Activated naive CD8-positive, alpha-beta T cell treated with anti-CD3 and anti-CD28 coated beads for 36 hours (primary cell): ENCODE data around the gene UBE3D. TPM values are rescaled to one million over a fixed set of nuclear protein-coding genes. Genes with fewer than 3 reads are reported as not detected.
"Not testable (repeated sequence)": the region's sequence is repeated elsewhere in the genome, so short reads cannot be mapped to it uniquely, and the experiment has no call there.

Experiments
- DNase-seq: peaks from one replicate; pipeline ENCODE4 v3.0.0; 2021
- H3K27ac Mint-ChIP-seq: one replicate; pipeline ENCODE4 v1.8.0; 2022; ENCODE audit warnings: mild to moderate bottlenecking, moderate library complexity, mixed read lengths
- H3K27me3 Mint-ChIP-seq: one replicate; pipeline ENCODE4 v1.8.0; 2022; ENCODE audit warnings: mild to moderate bottlenecking, mixed read lengths
- H3K36me3 Mint-ChIP-seq: one replicate; pipeline ENCODE4 v1.8.0; 2021; ENCODE audit warnings: mild to moderate bottlenecking, mixed read lengths
- H3K4me1 Mint-ChIP-seq: one replicate; pipeline ENCODE4 v1.8.0; 2021; ENCODE audit warnings: mixed read lengths
- H3K4me3 Mint-ChIP-seq: one replicate; pipeline ENCODE4 v1.8.0; 2022; ENCODE audit warnings: mild to moderate bottlenecking, moderate library complexity, mixed read lengths
- H3K9me3 Mint-ChIP-seq: one replicate; pipeline ENCODE4 v1.8.0; 2022; ENCODE audit warnings: mixed read lengths
- total RNA-seq, 2 experiments: library from RNA; stranded (reverse); gene quantifications; one replicate each; pipeline ENCODE4 v1.2.3, GENCODE V29; 2021

UBE3D gene
- total RNA-seq, 2 experiments from 2014 or later, result 7.1 to 8.2 TPM

DNA sequence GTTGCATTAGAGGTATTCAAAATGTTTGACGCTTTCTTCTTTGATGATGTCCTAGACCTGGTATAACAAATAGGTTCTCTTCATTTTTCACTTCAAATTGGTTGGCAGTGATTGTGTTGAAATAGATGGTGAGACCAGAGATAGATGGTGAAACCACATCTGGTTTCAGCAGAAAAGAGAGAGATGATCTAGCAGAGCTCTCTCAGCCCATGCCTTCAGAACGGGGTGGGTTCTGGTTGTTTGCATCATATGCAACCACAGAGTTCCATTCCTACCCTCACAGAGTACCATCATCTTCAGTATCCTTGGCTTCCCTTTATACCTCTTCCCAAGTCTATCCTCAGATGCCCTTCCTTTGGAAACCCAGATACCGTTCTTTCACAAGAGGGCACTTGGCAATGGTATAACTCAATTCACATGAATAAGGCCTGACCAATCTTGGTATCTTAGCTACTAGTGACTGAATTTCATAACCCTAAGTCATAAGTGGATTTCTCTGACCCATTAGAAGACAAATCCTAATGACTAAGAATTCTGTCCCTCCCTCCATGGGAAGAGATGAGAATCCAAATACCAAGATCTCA lies 93.7 kb downstream of the UBE3D start:
- Mint-ChIP-seq H3K4me3 (no peak overlapping the region), H3K9me3 (peaks cover under 1% of the 10 kb centered on the region), H3K4me1 (no peaks in the 10 kb centered on the region), H3K36me3 (peaks cover 8% of the 10 kb centered on the region), H3K27ac (no peak overlapping the region), H3K27me3 (no peaks in the 10 kb centered on the region)
- DNase-seq, result no peak

DNA sequence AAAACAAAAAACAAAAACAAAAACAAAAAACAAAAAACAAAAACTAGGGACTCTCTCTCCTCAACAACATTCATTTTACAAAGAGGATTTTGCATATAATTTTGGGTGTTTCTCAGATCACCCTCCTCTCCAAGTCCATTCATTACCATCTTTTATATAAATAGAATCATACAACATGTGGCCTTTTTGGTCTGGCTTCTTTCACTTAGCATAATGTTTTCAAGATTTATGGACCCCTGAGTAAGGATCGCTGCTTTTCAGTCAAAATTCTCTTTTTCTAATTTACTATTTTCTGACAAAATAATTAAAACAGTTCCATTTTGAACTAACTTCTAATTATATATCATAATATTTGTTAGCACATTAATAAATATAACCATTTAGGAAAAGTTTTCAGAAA lies 94.8 kb downstream of the UBE3D start:
- Mint-ChIP-seq H3K4me3 (no peak overlapping the region), H3K27ac (no peak overlapping the region), H3K9me3 (peaks cover 2% of the 10 kb centered on the region), H3K4me1 (no peaks in the 10 kb centered on the region), H3K36me3 (peaks cover 9% of the 10 kb centered on the region), H3K27me3 (no peaks in the 10 kb centered on the region)
- DNase-seq, result no peak

DNA sequence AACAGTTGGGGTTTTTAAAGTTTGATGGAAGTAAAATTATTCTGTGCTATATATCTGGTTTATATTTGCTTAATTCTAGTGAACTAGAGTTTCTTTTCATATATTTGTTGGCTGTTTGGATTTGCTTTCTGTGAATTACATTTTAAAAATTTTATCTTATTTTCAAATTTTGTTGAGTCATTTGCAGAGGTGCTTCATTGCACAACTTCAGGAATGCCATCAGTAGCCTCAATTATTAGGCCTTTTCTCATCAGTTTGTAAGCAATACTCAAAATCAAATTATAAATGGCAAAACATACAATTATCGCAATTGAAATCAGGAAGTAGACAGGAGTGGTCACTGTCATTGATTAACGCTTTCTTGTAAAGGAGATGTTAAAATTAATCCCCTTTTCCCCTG lies 96.9 kb downstream of the UBE3D start:
- no peak for DNase-seq
- no peaks in the 10 kb centered on the region for H3K4me1 Mint-ChIP-seq
- peaks cover 2% of the 10 kb centered on the region for H3K9me3 Mint-ChIP-seq
- no peak overlapping the region for H3K4me3 Mint-ChIP-seq
- H3K27me3 Mint-ChIP-seq, result no peaks in the 10 kb centered on the region
- no peak overlapping the region for H3K27ac Mint-ChIP-seq
- H3K36me3 Mint-ChIP-seq, result peaks cover 9% of the 10 kb centered on the region

DNA sequence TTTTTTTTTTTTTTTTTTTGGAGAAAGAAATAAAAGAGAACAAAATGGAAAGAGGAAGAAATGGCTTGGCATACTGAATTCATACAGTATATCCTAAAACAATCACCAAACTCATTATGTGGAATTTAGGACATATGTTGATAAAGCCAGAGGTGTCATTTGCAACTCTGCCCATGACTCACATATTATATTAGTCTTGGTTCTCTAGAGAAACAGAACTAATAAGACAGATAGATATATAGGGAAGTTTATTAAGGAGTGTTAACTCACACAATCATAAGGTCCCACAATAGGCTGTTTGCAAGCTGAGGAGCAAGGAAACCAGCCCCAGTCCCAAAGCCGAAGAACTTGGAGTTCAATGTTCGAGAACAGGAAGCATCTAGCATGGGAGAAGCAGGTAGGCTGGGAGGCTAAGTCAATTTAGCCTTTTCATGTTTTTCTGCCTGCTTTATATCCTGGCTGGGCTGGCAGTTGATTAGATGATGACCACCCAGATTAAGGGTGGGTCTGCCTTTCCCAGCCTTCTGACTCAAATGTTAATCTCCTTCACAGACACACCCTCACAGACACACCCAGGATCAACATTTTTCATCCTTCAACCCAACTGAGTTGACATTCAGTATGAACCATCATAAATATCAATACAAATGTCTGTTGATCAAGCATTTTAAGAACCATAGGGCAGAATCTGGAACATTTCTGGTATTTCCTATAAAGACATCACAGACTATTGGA lies 102.3 kb downstream of the UBE3D start:
- DNase-seq, result no peak
- Mint-ChIP-seq H3K9me3 (peaks cover 2% of the 10 kb centered on the region), H3K27me3 (no peaks in the 10 kb centered on the region), H3K27ac (no peak overlapping the region), H3K36me3 (peaks cover 11% of the 10 kb centered on the region), H3K4me1 (no peaks in the 10 kb centered on the region), H3K4me3 (no peak overlapping the region)

DNA sequence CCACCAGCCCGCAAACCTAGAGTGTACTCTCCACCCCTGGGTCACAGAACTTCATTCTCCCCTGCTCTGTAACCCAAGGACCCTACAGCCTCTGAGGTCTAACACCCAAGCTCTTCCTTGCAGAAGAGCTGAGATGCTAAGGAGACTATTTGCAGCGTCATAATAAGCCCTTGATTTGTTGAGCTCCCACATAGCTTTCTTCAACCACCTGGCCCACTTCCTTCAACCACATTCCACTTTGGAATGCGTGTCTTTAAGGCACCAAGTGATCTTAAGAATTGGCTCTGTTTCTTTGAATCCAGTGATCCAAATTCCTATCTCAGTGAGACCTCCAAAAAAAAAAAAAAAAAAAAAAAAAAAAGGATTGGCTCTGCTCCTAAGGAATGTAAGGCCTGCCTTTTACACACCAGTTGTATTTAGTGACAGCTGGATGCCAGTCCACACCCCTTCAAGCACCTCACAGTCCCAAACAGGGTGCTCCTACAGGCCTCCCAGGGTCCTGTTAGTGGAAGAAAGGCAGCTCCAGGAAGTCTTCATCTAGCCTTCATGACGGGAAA lies 106.2 kb downstream of the UBE3D start:
- no peaks in the 10 kb centered on the region for H3K9me3 Mint-ChIP-seq
- DNase-seq, result no peak
- no peak overlapping the region for H3K4me3 Mint-ChIP-seq
- no peaks in the 10 kb centered on the region for H3K4me1 Mint-ChIP-seq
- H3K27ac Mint-ChIP-seq, result no peak overlapping the region
- H3K36me3 Mint-ChIP-seq, result peaks cover 15% of the 10 kb centered on the region
- H3K27me3 Mint-ChIP-seq, result no peaks in the 10 kb centered on the region

DNA sequence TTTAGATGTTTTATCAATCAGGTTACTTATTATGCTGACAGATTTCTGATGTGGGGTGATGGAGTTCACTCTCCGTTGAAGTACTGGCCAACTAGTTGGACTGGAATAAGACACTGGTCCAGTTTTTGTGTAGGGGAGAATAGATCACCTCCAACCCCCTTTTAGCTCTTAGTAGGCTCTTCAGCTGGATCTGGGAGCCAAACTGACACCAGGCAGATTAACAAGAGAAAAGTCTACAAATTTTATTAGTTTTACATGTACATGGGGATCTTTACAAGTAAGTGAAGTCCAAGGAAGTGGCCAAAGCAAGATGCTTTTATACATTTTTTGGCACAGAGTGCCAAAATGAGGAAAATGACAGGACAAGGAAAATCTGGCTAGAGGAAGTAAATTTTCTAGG lies 107.1 kb downstream of the UBE3D start:
- no peak for DNase-seq
- H3K4me3 Mint-ChIP-seq, result no peak overlapping the region
- no peaks in the 10 kb centered on the region for H3K27me3 Mint-ChIP-seq
- H3K36me3 Mint-ChIP-seq, result peaks cover 20% of the 10 kb centered on the region
- no peaks in the 10 kb centered on the region for H3K4me1 Mint-ChIP-seq
- H3K9me3 Mint-ChIP-seq, result no peaks in the 10 kb centered on the region
- no peak overlapping the region for H3K27ac Mint-ChIP-seq

DNA sequence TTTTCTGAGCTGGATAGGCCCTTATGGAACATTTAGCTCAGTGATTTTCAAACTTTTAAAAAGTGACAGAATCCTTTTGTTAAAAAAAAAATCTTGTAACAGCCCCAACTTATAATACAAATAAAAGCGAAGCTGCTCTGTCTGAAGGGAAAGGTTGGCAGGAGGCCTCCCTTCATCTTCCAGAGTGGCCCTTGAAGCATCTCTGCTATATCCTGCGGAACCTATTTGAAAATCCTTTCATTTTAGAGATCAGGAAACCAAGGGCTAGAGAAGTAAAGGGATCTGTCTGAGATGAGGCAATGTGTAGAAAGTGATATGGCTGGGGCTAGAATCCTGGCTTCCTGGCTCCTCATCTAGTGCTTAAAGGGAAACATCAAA lies 107.8 kb downstream of the UBE3D start:
- no peak overlapping the region for H3K27ac Mint-ChIP-seq
- no peak for DNase-seq
- no peak overlapping the region for H3K4me3 Mint-ChIP-seq
- no peaks in the 10 kb centered on the region for H3K27me3 Mint-ChIP-seq
- no peaks in the 10 kb centered on the region for H3K9me3 Mint-ChIP-seq
- H3K36me3 Mint-ChIP-seq, result peaks cover 22% of the 10 kb centered on the region
- no peaks in the 10 kb centered on the region for H3K4me1 Mint-ChIP-seq

DNA sequence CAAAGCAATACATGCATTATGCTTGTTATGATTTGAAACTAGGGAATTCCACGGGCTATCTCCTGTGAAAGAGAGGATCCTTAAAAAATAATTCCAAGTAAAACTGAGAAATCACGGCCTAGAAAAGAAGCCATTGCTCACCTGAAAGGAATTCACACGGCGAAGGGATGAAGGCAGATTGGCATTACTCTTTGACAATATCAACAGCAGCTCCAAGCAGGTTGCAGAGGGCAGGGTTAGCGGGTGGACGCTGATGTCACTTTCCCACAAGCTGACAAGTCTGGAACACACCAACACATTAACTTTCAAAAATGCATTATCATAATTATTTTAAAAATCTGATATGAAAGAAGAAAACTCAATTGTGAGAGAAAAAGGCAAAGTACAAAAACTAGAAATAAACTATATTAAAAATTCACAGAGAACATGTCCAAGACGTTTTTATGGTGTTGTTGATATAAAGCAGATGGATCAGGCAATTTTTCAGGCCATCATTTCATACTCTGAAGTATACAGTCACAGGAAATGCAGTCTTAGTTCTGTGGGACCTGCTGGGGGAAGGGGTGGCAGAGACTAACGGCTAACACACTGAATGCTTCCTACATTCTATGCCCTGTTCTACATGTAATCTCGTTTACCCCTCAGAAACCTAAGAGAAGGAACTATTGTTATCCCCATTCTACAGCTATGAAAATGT lies 108.3 kb downstream of the UBE3D start:
- H3K9me3 Mint-ChIP-seq, result no peaks in the 10 kb centered on the region
- peaks cover 22% of the 10 kb centered on the region for H3K36me3 Mint-ChIP-seq
- H3K4me1 Mint-ChIP-seq, result no peaks in the 10 kb centered on the region
- no peak for DNase-seq
- no peaks in the 10 kb centered on the region for H3K27me3 Mint-ChIP-seq
- no peak overlapping the region for H3K27ac Mint-ChIP-seq
- H3K4me3 Mint-ChIP-seq, result no peak overlapping the region

DNA sequence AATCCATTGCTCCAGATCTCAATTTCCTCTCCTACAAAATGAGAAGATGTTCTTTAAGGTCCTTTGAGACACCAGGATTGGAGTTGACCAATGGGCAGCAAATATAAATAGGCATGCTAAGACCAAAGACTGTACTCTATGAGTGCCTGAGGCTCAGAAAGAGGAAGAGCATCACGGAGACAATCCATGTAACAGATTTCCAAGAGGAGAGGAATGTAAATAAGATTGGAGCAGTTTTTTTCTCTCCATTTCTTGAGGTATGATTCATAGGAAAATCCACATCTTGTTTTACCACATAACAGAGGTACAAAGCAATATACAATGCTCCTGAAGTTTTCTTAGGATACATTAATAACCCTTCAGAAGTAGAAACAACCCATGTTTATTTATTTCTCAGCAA lies 109.8 kb downstream of the UBE3D start:
- no peaks in the 10 kb centered on the region for H3K4me1 Mint-ChIP-seq
- no peak overlapping the region for H3K27ac Mint-ChIP-seq
- H3K4me3 Mint-ChIP-seq, result no peak overlapping the region
- H3K9me3 Mint-ChIP-seq, result no peaks in the 10 kb centered on the region
- no peak for DNase-seq
- no peaks in the 10 kb centered on the region for H3K27me3 Mint-ChIP-seq
- H3K36me3 Mint-ChIP-seq, result peaks cover 28% of the 10 kb centered on the region

DNA sequence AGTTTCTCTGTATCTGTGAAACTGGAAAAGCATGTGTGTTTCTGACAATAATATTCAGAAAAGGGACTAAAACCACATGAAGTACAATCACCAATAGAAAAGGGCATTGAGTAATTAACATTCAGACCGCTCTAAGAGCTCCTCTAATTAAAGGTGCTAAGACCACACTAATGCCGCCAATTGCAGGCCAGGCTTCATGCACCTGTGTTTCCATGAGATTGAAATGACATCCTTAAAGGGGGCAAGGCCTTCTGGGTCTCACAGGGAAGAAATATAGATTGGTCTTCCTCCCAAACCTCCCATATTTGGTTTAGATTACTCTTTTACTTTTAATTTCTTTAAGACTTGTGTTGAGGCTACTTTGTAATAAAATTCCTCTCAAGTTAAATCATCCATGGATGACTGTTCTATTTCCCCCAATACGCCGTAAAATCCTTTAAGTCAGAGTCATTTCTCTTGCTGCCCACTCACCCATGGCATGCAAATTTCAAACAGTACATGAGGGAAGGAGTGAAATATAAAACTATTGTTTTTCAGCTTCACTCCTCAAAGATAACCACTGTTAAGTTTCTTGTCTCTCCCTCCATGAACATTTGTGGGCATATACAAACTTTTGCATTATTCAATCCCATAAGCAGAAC lies 110.6 kb downstream of the UBE3D start:
- Mint-ChIP-seq H3K4me1 (no peaks in the 10 kb centered on the region), H3K4me3 (no peak overlapping the region), H3K27me3 (no peaks in the 10 kb centered on the region), H3K36me3 (peaks cover 35% of the 10 kb centered on the region), H3K9me3 (peaks cover 5% of the 10 kb centered on the region), H3K27ac (no peak overlapping the region)
- no peak for DNase-seq

DNA sequence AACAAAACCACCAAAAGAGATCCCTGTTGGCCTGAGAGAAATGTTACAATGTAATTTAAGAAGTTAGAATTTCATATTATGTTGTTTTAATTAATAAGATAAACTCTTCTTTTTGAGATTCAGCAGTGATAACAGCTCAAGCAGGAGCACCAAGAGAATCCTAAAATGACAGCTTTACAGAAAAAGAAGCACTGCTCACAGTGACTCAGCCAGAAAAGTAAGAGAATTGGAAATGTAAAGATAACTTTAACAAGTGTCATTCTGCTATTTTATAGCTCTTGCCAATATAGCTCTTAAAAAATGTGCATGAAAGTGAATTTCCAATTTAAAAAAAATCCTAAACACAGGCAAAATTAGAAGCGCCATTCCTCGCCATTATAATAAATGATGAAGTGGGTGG lies 111.3 kb downstream of the UBE3D start:
- Mint-ChIP-seq H3K4me3 (no peak overlapping the region), H3K4me1 (no peaks in the 10 kb centered on the region), H3K36me3 (peaks cover 42% of the 10 kb centered on the region), H3K27ac (no peak overlapping the region), H3K9me3 (peaks cover 10% of the 10 kb centered on the region), H3K27me3 (no peaks in the 10 kb centered on the region)
- no peak for DNase-seq

DNA sequence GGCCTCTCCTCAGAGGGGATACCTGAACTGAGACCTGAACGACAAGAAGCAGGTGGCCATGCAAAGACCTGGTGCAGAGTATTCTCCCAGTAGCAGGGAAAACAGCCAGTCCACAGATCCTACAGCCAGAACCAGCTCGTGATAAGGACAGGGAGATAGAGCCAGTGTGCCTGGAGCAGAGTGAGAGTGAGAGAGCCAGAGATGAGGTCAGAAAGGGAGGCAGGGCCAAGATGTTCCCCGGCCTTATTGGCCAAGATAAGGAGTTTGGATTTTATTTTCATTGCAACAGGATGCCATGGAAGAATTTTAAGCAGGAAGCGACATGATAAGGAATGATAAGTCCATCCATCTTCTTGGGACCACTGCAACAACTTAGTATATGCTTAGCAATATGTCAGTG lies 111.8 kb downstream of the UBE3D start:
- H3K4me3 Mint-ChIP-seq, result no peak overlapping the region
- no peaks in the 10 kb centered on the region for H3K4me1 Mint-ChIP-seq
- DNase-seq, result no peak
- peaks cover 46% of the 10 kb centered on the region for H3K36me3 Mint-ChIP-seq
- no peak overlapping the region for H3K27ac Mint-ChIP-seq
- H3K27me3 Mint-ChIP-seq, result no peaks in the 10 kb centered on the region
- peaks cover 12% of the 10 kb centered on the region for H3K9me3 Mint-ChIP-seq

DNA sequence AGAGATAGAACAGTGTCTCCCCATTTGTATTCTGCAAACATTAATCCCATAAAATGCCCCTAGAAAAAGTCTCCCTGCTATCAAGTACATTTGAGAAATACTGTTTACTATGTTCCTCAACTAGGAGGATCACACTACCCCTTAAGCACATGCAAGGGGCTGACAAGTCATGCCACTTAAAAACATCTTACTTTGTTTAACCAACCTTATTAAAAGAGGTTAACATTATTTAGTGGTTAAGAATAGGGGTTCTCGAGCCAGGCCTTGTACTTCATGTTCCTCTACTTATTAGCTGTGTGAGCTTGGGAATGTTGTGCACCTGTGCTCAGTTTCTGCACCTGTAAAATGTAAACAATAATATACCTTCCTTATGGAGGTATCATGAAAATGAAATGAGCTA lies 113.7 kb downstream of the UBE3D start:
- H3K4me1 Mint-ChIP-seq, result no peaks in the 10 kb centered on the region
- H3K36me3 Mint-ChIP-seq, result peaks cover 53% of the 10 kb centered on the region
- H3K27ac Mint-ChIP-seq, result no peak overlapping the region
- H3K4me3 Mint-ChIP-seq, result no peak overlapping the region
- DNase-seq, result no peak
- peaks cover 13% of the 10 kb centered on the region for H3K9me3 Mint-ChIP-seq
- no peaks in the 10 kb centered on the region for H3K27me3 Mint-ChIP-seq

DNA sequence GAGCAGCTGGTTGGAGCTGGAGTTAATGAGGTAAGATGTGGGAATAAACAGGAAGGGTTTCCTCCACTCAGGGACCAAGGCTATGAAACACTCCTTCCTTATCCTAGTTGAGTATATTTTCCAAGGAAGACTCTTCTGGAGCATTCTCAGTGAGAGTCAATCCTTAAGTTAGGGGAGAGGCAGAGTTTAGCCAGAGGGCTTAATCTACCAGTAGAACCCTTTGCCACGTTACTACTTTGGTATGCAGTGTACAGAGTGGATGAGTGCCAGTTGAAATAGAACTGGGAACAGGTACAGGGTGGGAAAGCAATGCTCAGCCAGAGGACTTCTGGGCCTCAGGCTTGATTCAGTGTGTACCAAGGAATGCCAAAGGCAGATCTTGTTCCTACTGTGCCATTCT lies 114.3 kb downstream of the UBE3D start:
- H3K9me3 Mint-ChIP-seq, result peaks cover 13% of the 10 kb centered on the region
- H3K36me3 Mint-ChIP-seq, result peaks cover 55% of the 10 kb centered on the region
- H3K27ac Mint-ChIP-seq, result no peak overlapping the region
- H3K4me3 Mint-ChIP-seq, result no peak overlapping the region
- H3K27me3 Mint-ChIP-seq, result no peaks in the 10 kb centered on the region
- DNase-seq, result no peak
- H3K4me1 Mint-ChIP-seq, result no peaks in the 10 kb centered on the region

DNA sequence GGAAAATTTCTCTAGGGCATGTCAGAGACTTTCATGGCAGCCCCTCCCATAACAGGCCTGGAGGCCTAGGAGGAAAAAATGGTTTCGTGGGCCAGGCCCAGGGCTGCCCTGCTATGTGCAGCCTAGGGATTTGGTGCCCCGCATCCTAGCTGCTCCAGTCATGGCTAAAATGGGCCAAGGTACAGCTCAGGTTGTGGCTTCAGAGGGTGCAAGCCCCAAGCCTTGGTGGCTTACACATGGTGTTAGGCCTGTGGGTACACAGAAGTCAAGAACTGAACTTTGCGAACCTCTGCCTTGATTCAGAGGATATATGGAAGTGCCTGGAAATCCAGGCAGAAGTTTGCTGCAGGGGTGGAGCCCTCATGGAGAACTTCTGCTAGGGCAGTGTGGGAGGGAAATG lies 134.7 kb downstream of the UBE3D start:
- H3K4me3 Mint-ChIP-seq, H3K27me3 Mint-ChIP-seq, H3K27ac Mint-ChIP-seq, H3K4me1 Mint-ChIP-seq, DNase-seq: not testable (repeated sequence)
- Mint-ChIP-seq H3K9me3 (peaks cover 28% of the 10 kb centered on the region), H3K36me3 (peaks cover 65% of the 10 kb centered on the region)
